ENCODE measurements around the gene NCS1.

NCS1 gene

GRCh38 chr9:130214776-130215340 lies 42.7 kb downstream of the NCS1 start:
- no peak for DNase-seq (ENCODE audit: low spot score)

GRCh38 chr9:130215341-130216119 lies 43.3 kb downstream of the NCS1 start:
- no peak for DNase-seq (ENCODE audit: low spot score)

- DNase-seq (ENCODE audit: low spot score), result no peak
Observed at GRCh38 chr9:130217838-130218237, 45.6 kb downstream of the NCS1 start.

- DNase-seq (ENCODE audit: low spot score), result no peak
Observed at GRCh38 chr9:130219661-130220096, 47.5 kb downstream of the NCS1 start.

GRCh38 chr9:130220352-130220751 lies 48.1 kb downstream of the NCS1 start:
- DNase-seq (ENCODE audit: low spot score), result no peak

GRCh38 chr9:130222833-130223232 lies 50.6 kb downstream of the NCS1 start:
- no peak for DNase-seq (ENCODE audit: low spot score)

GRCh38 chr9:130225071-130225470 lies 52.9 kb downstream of the NCS1 start:
- DNase-seq (ENCODE audit: low spot score), result no peak

GRCh38 chr9:130225586-130225985 lies 53.4 kb downstream of the NCS1 start:
- no peak for DNase-seq (ENCODE audit: low spot score)

GRCh38 chr9:130226112-130226511 lies 53.9 kb downstream of the NCS1 start:
- DNase-seq (ENCODE audit: low spot score), result no peak

GRCh38 chr9:130227833-130228232 lies 55.6 kb downstream of the NCS1 start:
- DNase-seq (ENCODE audit: low spot score), result no peak

- DNase-seq (ENCODE audit: low spot score), result no peak
Observed at GRCh38 chr9:130229759-130230158, 57.6 kb downstream of the NCS1 start.

GRCh38 chr9:130230631-130231030 lies 58.4 kb downstream of the NCS1 start:
- no peak for DNase-seq (ENCODE audit: low spot score)

- no peak for DNase-seq (ENCODE audit: low spot score)
Observed at GRCh38 chr9:130232899-130233586, 60.8 kb downstream of the NCS1 start.

GRCh38 chr9:130233587-130233945 lies 61.4 kb downstream of the NCS1 start:
- no peak for DNase-seq (ENCODE audit: low spot score)

GRCh38 chr9:130234340-130235260 lies 62.4 kb downstream of the NCS1 start:
- DNase-seq (ENCODE audit: low spot score), result no peak

GRCh38 chr9:130235558-130236435 lies 63.6 kb downstream of the NCS1 start:
- peak; percentile 63 for DNase-seq (ENCODE audit: low spot score)

GRCh38 chr9:130236436-130236985 lies 64.3 kb downstream of the NCS1 start:
- no peak for DNase-seq (ENCODE audit: low spot score)

GRCh38 chr9:130237076-130237475 lies 64.9 kb downstream of the NCS1 start:
- DNase-seq (ENCODE audit: low spot score), result no peak

GRCh38 chr9:130237763-130238524 lies 65.7 kb downstream of the NCS1 start:
- no peak for DNase-seq (ENCODE audit: low spot score)

GRCh38 chr9:130239363-130239695 lies 67.1 kb downstream of the NCS1 start:
- no peak for DNase-seq (ENCODE audit: low spot score)
